B cell (primary cell): ENCODE measurements around the gene MLXIP. TPM values are rescaled to one million over a fixed set of nuclear protein-coding genes. Genes with fewer than 3 reads are reported as not detected.
A peak's percentile ranks its signal among the peaks of the same experiment; 100 is the strongest.

ENCODE experiments used
- ATAC-seq: fragments of 200-7000 bp; cut with Tn5 transposase; one replicate; pipeline ENCODE4 v1.10.0; 2021; ENCODE audit warnings: low read depth, mild to moderate bottlenecking, moderate number of reproducible peaks, moderate library complexity
- CTCF ChIA-PET: fragments of 350-600 bp; sonication (Branson Sonifier 250); formaldehyde crosslinking; loops from one replicate; lab custom pipeline; 2021; ENCODE audit warnings: antibody characterized with exemption, inconsistent platforms; lab: Charles Lee
- POLR2A ChIA-PET: fragments of 350-600 bp; sonication (Branson Sonifier 250); formaldehyde crosslinking; loops from one replicate; lab custom pipeline; 2021; ENCODE audit warnings: antibody characterized with exemption; lab: Charles Lee
- DNase-seq: peaks from one replicate; pipeline ENCODE4 v3.0.0; 2013
- H2AFZ ChIP-seq: 2 replicates; pipeline ENCODE4 v1.6.1; 2012; ENCODE audit warnings: mild to moderate bottlenecking, low read depth, low read length; ENCODE audit not compliant: insufficient read depth, poor library complexity, severe bottlenecking
- H3K27ac ChIP-seq, 2 donors: 1 replicate in 1 of 2; 2 replicates in 1 of 2; pipeline ENCODE4 v1.5.1; 2012 to 2013; ENCODE audit warnings: low read length in 2 of 2, mild to moderate bottlenecking in 2 of 2, moderate library complexity in 1 of 2
- H3K27me3 ChIP-seq, 4 experiments: fragments of 200-600 bp in 1 of 4; sonication (generic) in 1 of 4; replicated peaks in 1 of 4; 1 replicate in 2 of 4; 2 replicates in 2 of 4; pipeline versions ENCODE4 v1.6.1 to v1.7.0; 2013 to 2016; ENCODE audit warnings: low read length in 3 of 4, mild to moderate bottlenecking in 2 of 4, mixed read lengths in 1 of 4, moderate library complexity in 1 of 4; ENCODE audit not compliant: insufficient read depth in 4 of 4, control insufficient read depth in 3 of 4; ENCODE audit errors: control extremely low read depth in 1 of 4
- H3K36me3 ChIP-seq, 2 experiments: replicated peaks in 1 of 2; 1 replicate in 1 of 2; 2 replicates in 1 of 2; pipeline versions ENCODE4 v1.6.1 to v1.7.1; 2013; ENCODE audit warnings: low read length in 1 of 2; ENCODE audit not compliant: insufficient read depth in 2 of 2, control insufficient read depth in 1 of 2; ENCODE audit errors: control extremely low read depth in 1 of 2, extremely low read depth in 1 of 2
- H3K4me1 ChIP-seq, 2 donors: fragments of 200-600 bp in 1 of 2; sonication (generic) in 1 of 2; 1 replicate in 1 of 2; 2 replicates in 1 of 2; pipeline versions ENCODE4 v1.5.1 to v1.6.1; 2013 to 2017; ENCODE audit warnings: low read length in 2 of 2; ENCODE audit not compliant: control insufficient read depth in 2 of 2, insufficient read depth in 2 of 2
- H3K4me2 ChIP-seq: replicated peaks from 2 replicates; pipeline ENCODE3; 2012; ENCODE audit warnings: mild to moderate bottlenecking, low read depth, low read length; ENCODE audit not compliant: poor library complexity, severe bottlenecking
- H3K4me3 ChIP-seq, 5 experiments: fragments of 200-600 bp in 1 of 5; sonication (generic) in 1 of 5; 1 replicate in 3 of 5; 2 replicates in 2 of 5; pipeline versions ENCODE4 v1.5.1 to v1.7.0; 2011 to 2016; ENCODE audit warnings: low read length in 4 of 5, mild to moderate bottlenecking in 4 of 5, low read depth in 2 of 5, control low read depth in 1 of 5, moderate library complexity in 1 of 5; ENCODE audit not compliant: insufficient read depth in 1 of 5; ENCODE audit errors: control extremely low read depth in 1 of 5, extremely low read depth in 1 of 5
- H3K79me2 ChIP-seq: fragments of 200-600 bp; sonication (generic); one replicate; pipeline ENCODE4 v1.6.0; 2016; ENCODE audit warnings: low read length; ENCODE audit not compliant: control insufficient read depth, insufficient read depth
- H3K9ac ChIP-seq: fragments of 200-600 bp; sonication (generic); 2 replicates; pipeline ENCODE4 v1.6.1; 2017; ENCODE audit warnings: mild to moderate bottlenecking, low read length, moderate library complexity
- H3K9me3 ChIP-seq, 3 donors: one replicate each; pipeline versions ENCODE4 v1.6.1 to v1.7.1; 2013; ENCODE audit warnings: low read length in 2 of 3; ENCODE audit not compliant: control insufficient read depth in 2 of 3, insufficient read depth in 1 of 3; ENCODE audit errors: control extremely low read depth in 1 of 3
- H4K20me1 ChIP-seq: 2 replicates; pipeline ENCODE4 v1.6.0; 2012; ENCODE audit warnings: mild to moderate bottlenecking, low read length; ENCODE audit not compliant: insufficient read depth, control insufficient read depth, poor library complexity, severe bottlenecking
- H3K27ac Mint-ChIP-seq: one replicate; pipeline ENCODE4 v1.8.0; 2021; ENCODE audit warnings: mixed read lengths
- H3K27me3 Mint-ChIP-seq: one replicate; pipeline ENCODE4 v1.8.0; 2021; ENCODE audit warnings: mixed read lengths
- H3K4me1 Mint-ChIP-seq: one replicate; pipeline ENCODE4 v1.8.0; 2021; ENCODE audit warnings: mixed read lengths
- H3K4me3 Mint-ChIP-seq: one replicate; pipeline ENCODE4 v1.8.0; 2021; ENCODE audit warnings: mixed read lengths
- H3K9me3 Mint-ChIP-seq: one replicate; pipeline ENCODE4 v1.8.0; 2022; ENCODE audit warnings: mixed read lengths; ENCODE audit not compliant: insufficient read depth
- EZH2 ChIP-seq: IDR thresholded peaks from 2 replicates; pipeline ENCODE4 v1.6.1; 2012; ENCODE audit warnings: borderline replicate concordance, low read depth, mild to moderate bottlenecking, moderate library complexity, low read length; ENCODE audit not compliant: insufficient read depth, poor library complexity, severe bottlenecking
- WGBS: methylation state at CpG from one replicate; pipeline ENCODE4 v1.1.5; 2013; ENCODE audit warnings: missing lambda C conversion rate; ENCODE audit not compliant: insufficient coverage; 5-methylcytosine and 5-hydroxymethylcytosine counted together
- intact Hi-C: fragments of 100-400 bp; cut with micrococcal nuclease; formaldehyde crosslinking; loops from one replicate; pipeline ENCODE4 v1.10.0; 2022
- polyA plus RNA-seq: library from polyadenylated mRNA; depleted of rRNA; stranded (reverse); fragments of >200 nt; gene quantifications from 2 replicates; pipeline ENCODE4 v1.2.3, GENCODE V29; 2012
- total RNA-seq, 2 donors: library from RNA; stranded (reverse); fragments of 120-200 nt in 1 of 2; gene quantifications; 1 replicate in 1 of 2; 2 replicates in 1 of 2; pipeline versions ENCODE4 v1.2.3 to v1.2.4, GENCODE V29; 2013 to 2022
- TF ChIP-seq, protein P1 (sequence below): fragments of 200-600 bp; IDR thresholded peaks from one replicate; pipeline ENCODE4 v1.8.0; 2022; ENCODE audit warnings: antibody characterized with exemption, mild to moderate bottlenecking

MLXIP gene
- total and polyA plus RNA-seq, 2 donors (not counting 1 experiment from before 2014, with no cell fraction given): 28.1 to 91.2 TPM

DNA sequence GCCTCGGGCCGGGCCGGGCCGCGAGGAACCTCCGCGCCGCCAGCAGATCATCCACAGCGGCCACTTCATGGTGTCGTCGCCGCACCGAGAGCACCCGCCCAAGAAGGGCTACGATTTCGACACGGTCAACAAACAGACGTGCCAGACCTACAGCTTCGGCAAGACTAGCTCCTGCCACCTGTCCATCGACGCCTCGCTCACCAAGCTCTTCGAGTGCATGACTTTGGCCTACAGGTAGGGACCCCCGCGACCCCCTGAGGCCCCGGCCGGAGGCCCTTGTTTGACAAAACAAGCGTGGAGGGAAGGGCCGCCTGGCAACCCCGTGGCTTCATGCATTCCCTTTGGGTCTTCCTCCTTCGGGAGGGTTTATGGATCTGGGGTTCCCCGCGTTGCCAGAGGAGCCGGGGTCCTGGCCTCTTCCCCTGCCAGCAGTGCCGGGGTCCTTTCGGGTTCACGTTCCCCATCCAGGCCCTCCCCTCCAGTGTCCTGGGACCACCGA, 526 bp downstream of the MLXIP start:
- Histone ChIP-seq H4K20me1 (peaks cover 33% of the 10 kb centered on the region), H3K36me3 (peaks cover 0 to 4% of the 10 kb centered on the region in 2 experiments), H3K9ac (peak overlapping the region; percentile 74), H3K27ac (peak overlapping the region; percentile 14 to 74), H2AFZ (peak overlapping the region; percentile 46), H3K79me2 (peaks cover 57% of the 10 kb centered on the region), H3K27me3 (no peaks in the 10 kb centered on the region), H3K4me3 (peak overlapping the region; percentile 63 to 88 (median 78)), H3K4me2 (peak overlapping the region; percentile 81), H3K4me1 (peaks cover 55 to 70% of the 10 kb centered on the region in 2 donors), H3K9me3 (no peaks in the 10 kb centered on the region)
- no peak for ATAC-seq
- under 1% methylated on average over 35 of the region's 38 CpGs for WGBS
- peak overlapping the region; percentile 92 for H3K4me3 Mint-ChIP-seq
- H3K27ac Mint-ChIP-seq: peak overlapping the region; percentile 80
- CTCF ChIA-PET: interaction anchor here (0.6 to 5.9 kb wide), 4 partner anchors 12 to 44 kb away, joined by 3 to 58 read pairs (median 14); no protein-coding TSS in a partner anchor
- TF ChIP-seq, protein P1, sequence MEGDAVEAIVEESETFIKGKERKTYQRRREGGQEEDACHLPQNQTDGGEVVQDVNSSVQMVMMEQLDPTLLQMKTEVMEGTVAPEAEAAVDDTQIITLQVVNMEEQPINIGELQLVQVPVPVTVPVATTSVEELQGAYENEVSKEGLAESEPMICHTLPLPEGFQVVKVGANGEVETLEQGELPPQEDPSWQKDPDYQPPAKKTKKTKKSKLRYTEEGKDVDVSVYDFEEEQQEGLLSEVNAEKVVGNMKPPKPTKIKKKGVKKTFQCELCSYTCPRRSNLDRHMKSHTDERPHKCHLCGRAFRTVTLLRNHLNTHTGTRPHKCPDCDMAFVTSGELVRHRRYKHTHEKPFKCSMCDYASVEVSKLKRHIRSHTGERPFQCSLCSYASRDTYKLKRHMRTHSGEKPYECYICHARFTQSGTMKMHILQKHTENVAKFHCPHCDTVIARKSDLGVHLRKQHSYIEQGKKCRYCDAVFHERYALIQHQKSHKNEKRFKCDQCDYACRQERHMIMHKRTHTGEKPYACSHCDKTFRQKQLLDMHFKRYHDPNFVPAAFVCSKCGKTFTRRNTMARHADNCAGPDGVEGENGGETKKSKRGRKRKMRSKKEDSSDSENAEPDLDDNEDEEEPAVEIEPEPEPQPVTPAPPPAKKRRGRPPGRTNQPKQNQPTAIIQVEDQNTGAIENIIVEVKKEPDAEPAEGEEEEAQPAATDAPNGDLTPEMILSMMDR: no peak
- no peak for TF ChIP-seq EZH2
- no peak for DNase-seq
- no peaks in the 10 kb centered on the region for H3K27me3 Mint-ChIP-seq
- POLR2A ChIA-PET: interaction anchor here (0.6 to 1.6 kb wide), 4 partner anchors 11 to 1782 kb away, joined by 5 to 23 read pairs (median 10); no protein-coding TSS in a partner anchor
- no peaks in the 10 kb centered on the region for H3K9me3 Mint-ChIP-seq
- H3K4me1 Mint-ChIP-seq: peaks cover 60% of the 10 kb centered on the region
- intact Hi-C loops: loop anchor here (2.0 to 5.0 kb wide), 2 partner anchors 57 to 612 kb away; partner anchors contain the start of gene BCL7A

DNA sequence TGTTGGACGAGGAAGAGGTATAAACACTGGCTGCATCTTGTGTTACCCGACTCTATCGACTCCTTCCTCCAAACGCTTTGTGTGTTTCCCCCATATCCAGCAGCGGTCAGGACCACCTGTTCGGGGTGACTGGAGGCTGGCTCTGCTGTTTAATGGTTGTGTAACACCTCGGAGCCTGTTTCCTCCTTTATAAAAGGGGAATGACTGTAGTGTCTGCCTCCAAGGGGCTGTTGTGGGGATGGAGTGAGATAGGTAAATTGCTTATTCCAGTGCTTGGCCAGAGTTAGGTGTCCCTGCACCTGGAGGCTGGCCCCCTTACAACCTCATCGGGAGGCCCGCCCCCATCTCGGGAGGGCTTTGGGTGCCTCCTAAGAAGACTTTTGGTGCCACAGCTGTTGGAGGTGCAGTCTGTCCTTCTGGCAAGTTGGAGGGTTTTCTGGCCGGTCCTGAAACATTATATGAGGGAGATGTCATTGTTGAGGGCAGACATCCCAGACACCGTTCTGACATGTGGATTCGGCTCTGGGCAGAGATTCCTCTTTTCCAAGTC, 1.1 kb downstream of the MLXIP start:
- Histone ChIP-seq H3K36me3 (peaks cover 0 to 8% of the 10 kb centered on the region in 2 experiments), H4K20me1 (peaks cover 36% of the 10 kb centered on the region), H2AFZ (peak overlapping the region; percentile 46), H3K4me2 (peak overlapping the region; percentile 81), H3K4me3 (peak overlapping the region; percentile 63 to 88 (median 78)), H3K27me3 (no peaks in the 10 kb centered on the region), H3K79me2 (peaks cover 62% of the 10 kb centered on the region), H3K9ac (peak overlapping the region; percentile 74), H3K27ac (peak overlapping the region in 1 of 2 donors; percentile 74), H3K9me3 (no peaks in the 10 kb centered on the region), H3K4me1 (peaks cover 55 to 70% of the 10 kb centered on the region in 2 donors)
- POLR2A ChIA-PET: interaction anchor here (3.4 kb wide), 1 partner anchor 11 kb away, joined by 23 read pairs; no protein-coding TSS in a partner anchor
- Mint-ChIP-seq H3K27ac (peak overlapping the region; percentile 80), H3K4me3 (peak overlapping the region; percentile 92), H3K27me3 (no peaks in the 10 kb centered on the region), H3K4me1 (peaks cover 58% of the 10 kb centered on the region), H3K9me3 (no peaks in the 10 kb centered on the region)
- TF ChIP-seq, protein P1: no peak
- no peak for TF ChIP-seq EZH2
- intact Hi-C loops: loop anchor here (2.0 to 5.0 kb wide), 4 partner anchors 43 to 613 kb away; partner anchors contain the start of genes BCL7A and SETD1B
- CTCF ChIA-PET: interaction anchor here (1.1 to 5.9 kb wide), 8 partner anchors 10 to 161 kb away, joined by 4 to 58 read pairs (median 14); partner anchors contain the start of gene CFAP251
- peak; percentile 41 for DNase-seq
- 0% methylated on average over 4 of the region's 13 CpGs for WGBS
- no peak for ATAC-seq
